NCI-H1092 treated with DMSO at 0.1 percent for 48 hours (cell line): ENCODE results near the gene SYCE1L.
A peak's percentile ranks its signal among the peaks of the same experiment; 100 is the strongest.
"Not testable (repeated sequence)": the region's sequence is repeated elsewhere in the genome, so short reads cannot be mapped to it uniquely, and the experiment has no call there.

Experiments used
- DNase-seq: peaks from one replicate; lab custom pipeline; 2025; lab: John Stamatoyannopoulos, UW

The SYCE1L gene

DNA sequence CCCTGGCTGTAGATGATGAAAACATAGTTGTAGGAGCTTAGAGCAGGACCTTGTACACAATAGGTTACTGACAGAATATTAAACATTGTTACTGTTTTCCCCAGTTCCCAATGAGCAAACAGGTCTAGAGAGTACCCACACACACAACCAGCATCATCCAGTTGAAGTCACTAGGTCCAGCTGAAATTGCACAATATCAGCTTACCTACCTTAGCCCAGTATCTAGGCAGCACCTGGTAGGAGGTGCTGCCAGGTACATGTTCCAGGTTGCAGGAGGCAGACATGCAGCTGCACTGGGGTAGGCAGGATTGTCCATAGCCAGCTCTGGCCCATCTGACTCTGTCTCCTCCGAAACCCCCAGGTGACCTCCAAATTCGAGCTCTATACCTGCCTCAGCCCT is 1.5 kb upstream of the SYCE1L start:
- no peak for DNase-seq

DNA sequence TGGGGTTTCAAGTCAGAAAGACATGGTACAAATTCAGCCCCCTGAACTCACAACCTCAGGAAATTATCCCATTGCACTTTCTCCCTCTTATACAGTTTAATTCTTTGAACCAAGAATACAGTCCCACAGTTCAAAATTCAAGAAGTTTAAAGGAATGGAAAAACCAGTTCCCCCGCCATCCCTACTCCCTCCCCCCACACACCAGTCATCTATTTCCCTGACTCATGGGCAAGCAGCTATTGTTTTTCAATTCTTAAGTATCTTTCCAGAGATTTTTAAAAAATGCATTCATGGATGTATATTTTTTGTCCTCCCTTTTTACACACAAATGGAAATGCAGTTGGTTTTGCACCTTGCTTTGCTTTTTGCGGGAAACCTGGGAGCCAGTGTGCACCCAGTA is 7.3 kb downstream of the SYCE1L start:
- DNase-seq: no peak

DNA sequence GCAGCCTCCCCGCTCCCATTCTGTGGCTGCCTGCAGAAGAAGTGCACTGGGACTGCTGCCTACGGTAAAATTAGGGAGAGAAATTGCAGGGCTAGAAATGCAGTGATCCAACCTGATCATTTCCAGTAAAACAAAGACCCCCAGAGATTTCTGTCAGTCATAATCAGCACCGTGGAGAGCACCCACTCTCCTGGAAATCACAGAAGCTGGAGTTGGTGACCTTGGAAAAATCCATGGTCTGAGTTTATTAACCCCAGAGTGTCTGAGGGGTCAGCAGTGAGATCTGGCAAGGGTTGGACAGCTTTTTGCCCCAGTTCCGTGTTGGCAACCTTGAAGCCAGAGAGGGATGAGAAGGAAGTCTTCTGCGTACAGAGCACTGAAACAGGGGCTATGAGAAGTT is 7.8 kb downstream of the SYCE1L start:
- no peak for DNase-seq

DNA sequence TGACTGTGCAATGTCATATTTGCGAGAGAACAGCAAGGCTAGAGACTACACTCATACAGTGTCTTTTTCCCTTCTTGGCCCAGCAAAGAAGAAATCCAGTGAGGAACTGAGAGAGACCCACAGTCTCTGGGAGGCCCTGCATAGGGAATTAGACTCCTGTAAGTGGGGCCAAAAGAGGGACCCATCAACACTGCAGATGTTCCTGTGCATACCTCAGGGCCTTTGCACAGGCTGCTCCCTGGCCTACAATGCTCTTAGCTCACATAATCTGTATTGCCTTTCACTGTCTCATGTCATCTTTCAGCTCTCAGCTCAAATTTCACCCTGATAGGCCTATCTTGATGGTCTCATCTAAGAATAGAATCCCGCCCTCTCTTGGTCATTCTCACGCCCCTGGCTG is 9.2 kb downstream of the SYCE1L start:
- DNase-seq: no peak

DNA sequence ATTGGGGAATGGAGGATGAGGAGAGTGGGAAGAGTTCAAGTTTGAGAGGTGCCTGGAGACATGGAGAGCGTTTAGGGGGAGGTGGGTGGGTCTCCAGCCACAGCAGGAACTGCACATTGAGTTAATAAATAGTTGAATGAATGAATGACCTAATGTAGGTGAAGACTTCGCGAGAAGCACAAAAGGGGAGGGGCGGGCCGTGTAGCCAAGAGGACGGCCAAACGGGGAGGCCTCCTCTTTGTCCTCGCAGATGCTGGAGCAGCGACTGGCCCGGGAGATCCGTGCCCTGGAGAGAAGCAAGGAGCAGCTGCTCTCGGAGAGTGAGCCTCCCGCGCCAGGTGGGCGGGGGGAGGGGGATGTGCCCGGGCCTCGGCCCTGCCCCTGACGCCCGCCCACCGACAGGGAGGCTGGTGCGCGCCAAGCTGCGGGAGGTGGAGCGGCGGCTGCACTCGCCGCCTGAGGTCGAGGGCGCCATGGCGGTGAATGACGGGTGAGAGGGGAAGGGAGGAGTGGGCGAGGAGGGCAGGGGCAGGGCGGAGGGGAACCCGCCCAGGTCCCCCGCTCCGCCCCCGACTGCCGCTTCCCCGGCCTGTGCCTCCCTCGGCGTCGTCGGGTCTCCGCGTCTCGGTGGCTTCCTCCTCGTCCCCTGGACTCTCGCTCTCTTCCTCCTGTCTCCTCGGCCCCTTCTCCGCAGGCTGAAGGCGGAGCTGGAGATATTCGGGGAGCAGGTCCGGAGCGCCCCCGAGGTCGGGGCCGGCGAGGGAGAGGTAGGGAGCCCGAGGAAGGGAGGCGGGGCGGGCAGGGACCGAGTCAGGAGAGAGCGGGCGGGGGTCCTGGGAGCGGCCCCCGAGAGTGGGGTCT is 12.9 kb downstream of the SYCE1L start:
- peak; percentile 85 for DNase-seq

DNA sequence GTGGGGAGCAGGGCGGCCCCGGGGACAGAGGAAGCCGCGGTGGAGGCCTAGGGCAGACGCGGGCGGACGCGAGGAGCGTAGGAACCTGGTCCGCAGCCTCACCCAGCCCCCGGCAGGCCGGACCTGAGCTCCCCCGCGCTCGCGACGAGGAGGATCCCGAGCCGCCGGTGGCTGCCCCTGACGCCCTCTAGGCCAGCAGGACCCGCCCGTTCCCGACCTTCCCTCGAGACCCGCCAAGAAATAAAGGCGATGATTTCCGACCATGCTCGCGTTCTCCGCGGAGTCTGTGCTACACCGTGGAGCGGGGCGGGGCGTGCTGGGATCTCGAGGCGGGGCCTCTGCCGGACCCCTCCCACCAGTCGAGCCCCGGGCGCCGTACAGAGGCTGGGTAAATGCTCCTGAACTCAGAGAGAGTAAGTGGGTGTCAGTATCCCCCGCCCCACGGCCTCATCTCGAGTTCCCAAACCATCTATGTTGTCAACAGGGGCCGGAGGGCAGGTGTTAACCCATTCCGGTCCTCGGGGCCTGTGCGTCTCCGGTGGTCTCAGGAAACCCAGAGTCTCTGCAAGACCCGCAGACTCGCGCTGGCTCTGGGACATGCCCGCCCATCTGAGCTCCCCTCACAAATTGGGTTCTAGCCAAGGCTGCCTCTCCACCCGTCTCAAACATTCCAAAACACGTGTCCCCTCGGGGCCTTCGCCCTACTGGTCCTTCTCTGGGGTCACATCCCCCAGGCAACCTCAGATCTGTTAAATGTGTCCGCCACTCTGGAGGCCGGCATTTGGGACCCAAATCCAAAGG is 13.7 kb downstream of the SYCE1L start:
- peak; percentile 76 for DNase-seq

DNA sequence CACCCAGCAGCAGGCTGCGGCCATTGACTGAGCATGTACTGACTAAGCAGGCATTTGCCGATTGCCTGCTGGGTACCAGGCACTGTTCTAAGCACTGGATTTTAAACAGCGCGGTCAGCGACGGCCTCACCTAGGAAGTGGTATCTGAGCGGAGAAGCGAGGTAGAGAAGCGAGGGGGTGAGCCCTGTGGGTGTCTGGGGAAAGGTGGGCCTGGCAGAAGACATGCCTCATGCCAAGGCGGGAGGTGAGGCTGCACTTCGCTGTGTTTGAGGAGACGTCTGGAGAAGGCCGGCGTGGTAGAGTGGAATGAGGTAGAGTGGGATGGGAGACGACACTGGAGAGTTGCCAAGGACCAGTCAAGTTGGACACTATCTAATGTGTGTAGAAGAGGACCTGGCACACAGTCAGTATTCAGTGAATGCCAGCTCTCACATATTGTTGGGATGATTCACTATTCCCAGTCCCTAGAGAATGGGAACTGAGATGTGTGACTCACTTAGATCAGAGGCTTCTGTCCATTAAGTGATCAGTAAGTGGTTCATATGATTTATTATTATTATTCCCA is 14.4 kb downstream of the SYCE1L start:
- DNase-seq: peak; percentile 16

DNA sequence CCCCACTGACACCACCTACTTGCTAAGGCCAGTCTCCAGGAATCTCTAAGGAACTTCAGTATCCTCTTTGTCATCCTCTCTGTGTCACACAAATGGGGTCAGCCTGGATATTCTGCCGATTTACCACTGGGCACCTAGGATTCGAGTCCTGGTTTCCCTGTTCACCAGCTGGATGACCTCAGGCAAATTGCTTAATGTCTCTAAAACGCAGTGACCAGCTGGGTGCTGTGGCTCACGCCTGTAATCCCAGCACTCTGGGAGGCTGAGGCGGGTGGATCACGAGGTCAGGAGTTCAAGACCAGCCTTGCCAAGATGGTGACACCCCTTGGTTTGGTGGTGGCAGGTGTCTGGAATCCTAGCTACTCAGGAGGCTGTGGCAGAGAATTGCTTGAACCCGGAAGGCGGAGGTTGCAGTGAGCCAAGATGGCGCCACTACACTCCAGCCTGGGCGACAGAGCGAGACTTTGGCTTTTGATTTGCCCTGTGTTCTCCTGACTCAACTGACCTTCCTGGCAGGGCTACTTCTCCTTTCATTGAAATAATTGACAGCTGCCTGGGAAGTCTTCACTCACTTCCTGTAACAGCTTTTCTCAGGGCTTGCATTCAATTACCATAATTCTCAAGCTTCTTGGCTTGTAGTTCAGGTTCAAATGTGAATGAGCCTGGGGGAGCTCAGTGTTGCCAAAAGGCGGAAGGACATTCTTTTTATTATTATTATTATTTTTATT is 15.4 kb downstream of the SYCE1L start:
- DNase-seq: no peak

DNA sequence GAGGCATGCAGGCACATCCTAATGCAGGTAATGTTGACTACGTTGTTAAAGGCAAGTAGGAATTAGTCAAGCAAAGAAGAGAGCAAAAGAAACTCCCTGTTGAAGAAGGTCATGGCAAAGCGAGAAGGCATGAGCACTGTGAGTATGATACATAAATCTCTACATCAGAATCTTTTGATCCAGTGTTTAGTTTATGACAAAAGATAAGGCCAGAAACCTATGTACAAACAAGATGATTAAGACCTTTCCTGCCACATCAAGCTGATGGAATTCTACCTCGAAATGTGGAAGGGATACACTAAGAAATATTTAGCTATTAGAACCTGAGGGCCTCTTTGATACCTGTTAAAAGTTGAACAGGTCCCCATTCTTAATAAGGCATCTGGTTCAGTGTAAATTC is 20.2 kb downstream of the SYCE1L start:
- no peak for DNase-seq

DNA sequence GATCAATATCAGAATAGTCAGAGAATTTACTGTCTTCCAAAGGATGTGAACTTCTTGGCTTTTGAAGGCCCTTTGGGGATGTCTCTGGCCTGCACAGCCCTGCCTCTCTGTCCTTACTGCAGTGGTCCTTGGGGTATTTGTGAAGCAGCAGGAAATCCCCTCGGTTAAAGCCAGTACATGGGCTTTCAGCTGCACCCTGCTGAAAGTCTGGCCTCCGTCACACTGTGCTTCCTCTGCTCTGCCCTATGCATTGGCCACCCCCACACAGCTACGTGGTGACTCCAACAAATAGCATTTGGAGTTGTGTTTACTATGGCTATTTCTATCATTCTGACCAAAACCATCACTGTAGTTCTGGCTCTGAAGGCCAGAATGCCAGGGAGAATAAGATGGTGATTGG is 21.2 kb downstream of the SYCE1L start:
- DNase-seq: no peak

DNA sequence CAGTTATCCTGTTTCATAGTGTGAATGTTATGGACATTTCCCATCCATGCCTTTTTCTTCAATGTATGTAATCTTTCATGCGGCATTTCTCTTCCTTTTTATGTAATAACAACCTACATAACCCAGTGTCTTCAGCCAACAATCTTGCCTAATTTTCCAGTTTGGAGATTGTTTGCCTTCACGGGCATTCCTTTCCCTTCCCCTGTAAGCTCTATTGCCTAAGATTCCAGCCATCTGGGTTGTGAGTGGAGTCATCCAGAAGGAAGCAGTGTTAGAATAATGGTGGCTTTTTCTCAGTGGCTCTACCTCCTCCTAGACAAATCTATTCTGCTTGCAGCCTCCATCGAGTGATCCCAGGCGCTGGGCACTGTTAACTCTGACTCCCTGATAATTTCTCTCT is 22.3 kb downstream of the SYCE1L start:
- no peak for DNase-seq

DNA sequence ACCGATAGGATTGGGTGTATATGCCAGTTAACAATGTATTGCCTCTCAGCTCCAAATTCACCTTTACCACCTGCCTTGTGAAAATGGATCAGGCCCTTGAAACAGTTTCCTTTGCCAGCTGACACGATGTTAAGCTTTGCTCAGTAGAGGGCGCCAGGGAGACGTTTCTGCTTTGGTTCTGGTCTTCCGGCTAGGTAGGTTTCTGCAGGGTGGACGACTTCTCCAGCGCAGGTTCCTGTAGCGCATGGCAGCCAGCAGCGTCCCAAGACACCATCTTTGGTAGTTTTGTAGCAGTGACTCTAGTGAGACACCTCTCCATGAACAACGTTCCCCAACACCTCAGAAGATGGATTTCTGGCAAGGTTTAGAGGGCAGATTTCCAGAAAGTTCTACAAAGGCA is 24.0 kb downstream of the SYCE1L start:
- DNase-seq: no peak

DNA sequence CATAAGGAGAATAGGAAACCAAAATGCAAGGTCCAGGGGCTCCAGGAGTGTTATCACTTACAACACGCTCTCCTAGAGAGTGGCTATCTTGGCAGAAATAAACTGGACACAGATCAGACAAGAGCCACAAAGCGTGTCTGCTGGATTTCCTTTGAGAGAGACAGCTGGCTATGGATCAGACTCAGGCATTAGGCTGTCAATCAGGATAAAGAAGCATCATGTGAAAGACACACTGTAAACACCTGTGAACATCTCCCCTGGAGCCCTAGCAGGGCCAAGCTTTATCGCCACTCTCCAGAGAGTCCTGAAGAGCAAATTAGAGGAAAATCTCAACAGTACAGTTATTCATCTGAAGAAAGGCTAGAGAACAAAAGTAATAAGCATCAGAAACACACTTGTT is 26.0 kb downstream of the SYCE1L start:
- DNase-seq: no peak

DNA sequence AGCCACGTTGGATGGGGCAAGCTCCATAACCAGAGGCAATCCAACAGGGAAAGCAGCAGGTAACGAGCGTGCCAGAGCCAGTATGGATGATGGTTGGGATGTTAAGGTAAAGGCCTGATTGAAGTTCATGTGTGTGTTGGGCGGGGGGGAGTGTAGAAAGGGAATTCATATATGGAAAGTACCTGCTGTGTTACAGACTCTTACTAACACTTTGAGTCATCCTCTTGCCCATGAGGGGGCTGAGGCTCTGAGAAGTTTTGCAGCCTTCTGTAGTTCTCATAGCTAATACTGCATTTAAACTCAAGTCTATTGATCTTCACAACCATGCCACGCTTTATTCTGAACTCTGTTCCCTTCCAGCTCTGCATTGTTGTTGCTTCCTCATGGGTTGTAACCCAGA is 28.5 kb downstream of the SYCE1L start:
- no peak for DNase-seq

DNA sequence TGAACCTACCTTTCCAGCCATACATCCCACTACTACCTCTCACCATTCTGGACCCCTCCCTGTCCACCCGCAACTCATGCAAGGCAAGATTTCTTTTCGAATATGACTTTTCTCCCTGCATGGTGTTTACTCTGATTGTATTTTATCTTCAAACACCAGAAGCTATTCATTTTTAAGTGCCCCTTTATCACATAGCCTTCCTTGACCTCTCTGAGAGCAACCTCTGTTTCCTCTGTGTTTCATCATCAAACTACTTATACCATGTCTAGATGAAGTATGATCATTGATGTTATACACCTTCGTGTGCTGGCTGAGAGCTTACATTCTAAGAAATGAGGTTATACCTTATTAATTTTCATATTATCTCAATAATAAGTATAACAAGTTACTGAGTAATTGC is 31.8 kb downstream of the SYCE1L start:
- DNase-seq: no peak

DNA sequence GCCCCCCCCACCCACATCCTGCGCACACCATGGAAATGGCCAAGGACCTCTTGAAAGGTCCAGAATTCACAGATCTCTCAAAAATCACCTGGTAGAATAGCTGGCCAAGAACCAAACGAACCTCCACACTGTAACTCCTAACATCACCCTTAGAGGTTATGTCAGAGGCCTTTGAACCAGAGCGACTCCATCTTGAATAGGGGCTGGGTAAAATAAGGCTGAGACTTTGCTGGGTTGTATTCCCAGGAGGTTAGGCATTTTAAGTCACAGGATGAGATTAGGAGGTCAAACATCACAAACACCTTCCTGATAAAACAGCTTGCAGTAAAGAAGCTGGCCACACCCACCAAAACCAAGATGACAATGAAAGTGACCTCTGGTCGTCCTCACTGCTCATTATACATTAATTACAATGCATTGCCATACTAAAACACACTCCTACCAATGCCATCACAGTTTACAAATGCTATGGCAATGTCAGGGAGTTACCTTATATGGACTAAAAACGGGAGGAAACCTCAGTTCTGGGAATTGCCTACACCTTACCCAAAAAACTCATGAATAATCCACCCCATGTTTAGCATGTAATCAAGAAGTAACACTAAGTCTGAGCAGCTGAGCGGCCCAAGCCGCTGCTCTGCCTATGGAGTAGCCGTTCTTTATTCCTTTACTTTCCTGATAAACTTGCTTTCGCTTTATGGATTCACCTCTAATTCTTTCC is 34.8 kb downstream of the SYCE1L start:
- no peak for DNase-seq

DNA sequence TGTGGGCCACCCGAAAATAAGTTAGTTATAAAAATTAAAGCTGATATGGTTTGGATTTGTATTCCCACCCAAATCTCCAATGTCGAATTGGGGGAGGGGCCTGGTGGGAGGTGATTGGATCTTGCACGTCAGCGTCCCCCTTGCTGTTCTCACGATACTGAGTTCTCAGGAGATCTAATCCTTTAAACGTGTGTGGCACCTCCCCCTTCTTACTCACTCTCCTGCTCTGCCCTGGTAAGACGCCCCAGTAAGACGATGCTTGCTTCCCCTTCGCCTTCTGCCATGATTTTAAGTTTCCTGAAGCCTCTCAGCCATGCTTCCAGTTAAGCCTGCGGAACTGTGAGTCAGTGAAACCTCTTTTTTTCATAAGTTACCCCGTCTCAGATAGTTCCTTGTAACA is 35.4 kb downstream of the SYCE1L start:
- no peak for DNase-seq

DNA sequence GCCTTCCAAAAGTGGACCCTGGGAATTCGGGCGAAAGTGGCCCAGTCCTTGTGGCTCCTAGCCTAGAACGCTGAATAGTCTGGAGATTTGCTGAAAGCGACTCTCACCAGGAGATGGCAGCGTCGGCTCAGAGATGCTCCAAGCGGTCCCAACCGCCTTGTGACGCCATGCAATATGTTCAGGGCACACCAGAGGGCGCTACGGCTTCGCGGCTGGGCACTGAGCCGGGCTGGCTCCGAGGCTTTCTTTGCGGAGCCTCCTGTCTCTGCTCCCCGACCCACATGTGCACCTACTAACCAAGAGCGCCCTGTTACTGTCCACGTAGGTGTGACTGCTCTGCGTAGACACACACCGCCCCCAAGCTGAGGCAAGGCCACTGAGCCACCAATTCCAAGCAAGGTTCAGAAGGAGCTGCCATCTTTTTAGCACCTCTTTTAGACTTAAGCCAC is 36.9 kb downstream of the SYCE1L start:
- DNase-seq: peak; percentile 79

DNA sequence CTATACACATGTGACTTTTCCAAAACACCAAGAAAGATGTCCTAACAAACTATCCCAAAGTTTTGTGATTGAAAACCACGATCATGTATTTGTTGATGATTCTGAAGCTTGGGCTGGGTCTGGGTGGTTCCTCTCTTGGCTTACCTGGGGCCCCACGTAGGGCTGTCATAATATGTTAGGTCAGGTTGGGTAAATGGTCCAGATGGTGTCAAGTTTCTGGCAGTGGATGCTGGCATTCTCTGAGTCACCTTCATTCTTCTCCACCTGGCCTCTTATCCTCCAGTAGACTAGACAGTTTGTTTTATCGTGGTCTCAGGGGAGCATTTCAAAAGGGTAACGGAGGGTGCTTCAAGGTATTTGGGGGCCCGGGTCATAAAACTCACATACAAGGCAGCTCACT is 39.4 kb downstream of the SYCE1L start:
- peak; percentile 32 for DNase-seq

DNA sequence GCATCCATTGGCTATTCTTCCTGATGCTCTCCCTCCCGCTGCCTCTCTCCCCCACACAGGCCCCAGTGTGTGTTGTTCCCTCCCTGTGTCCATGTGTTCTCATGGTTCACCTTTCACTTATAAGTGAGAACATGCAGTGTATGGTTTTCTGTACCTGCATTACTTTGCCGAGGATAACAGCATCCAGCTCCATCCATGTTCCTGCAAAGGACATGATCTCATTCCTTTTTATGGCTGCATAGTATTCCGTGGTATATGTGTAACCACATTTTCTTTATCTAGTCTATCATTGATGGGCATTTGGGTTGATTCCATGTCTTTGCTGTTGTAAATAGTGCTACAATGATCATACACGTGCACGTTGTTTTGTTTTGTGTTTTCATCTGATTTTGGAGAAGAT is 43.3 kb downstream of the SYCE1L start:
- not testable (repeated sequence) for DNase-seq

DNA sequence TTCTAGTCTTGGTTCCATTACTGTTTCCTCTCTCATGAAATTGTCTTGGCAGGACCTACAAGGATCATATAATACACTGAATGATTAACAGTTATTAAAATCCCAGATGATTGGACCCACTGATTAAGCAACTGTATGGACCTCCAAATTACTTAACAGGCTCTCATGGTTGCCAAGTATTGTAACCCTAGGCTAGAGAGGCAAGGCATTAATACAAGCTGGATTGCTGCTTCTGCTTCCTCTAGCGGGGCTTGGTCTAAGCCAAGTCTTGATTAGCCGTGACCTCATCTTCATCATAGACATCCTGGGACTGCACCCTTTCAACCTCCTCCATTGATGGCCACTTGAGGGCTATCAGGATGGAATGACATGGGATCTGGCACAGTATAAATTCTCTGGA is 46.9 kb downstream of the SYCE1L start:
- DNase-seq: no peak

DNA sequence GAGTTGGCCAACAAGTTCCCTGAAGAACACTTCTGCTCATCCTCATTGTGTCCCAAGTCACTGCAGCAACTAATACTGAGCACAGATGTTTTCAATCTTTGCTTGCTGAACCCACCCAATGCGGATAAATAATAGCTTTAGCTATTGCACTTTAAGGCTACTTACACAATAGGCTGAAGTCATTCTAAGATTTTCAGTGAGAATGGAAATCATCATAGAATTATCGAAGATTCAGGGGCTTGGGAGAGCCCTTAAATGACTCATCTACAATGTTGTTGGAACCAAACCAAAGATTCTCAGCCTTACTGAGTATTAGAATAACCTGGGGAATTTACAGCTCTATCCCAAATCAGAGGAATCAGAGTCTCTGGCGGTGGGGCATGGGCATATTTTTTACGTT is 51.2 kb downstream of the SYCE1L start:
- DNase-seq: no peak
